GM04504 (cell line): ENCODE results near the gene TLR9.

Source experiments
- DNase-seq: peaks from one replicate; pipeline ENCODE4 v3.0.0-alpha.2; 2012; ENCODE audit warnings: low read depth

TLR9 gene

GRCh38 chr3:52232279-52233107 lies 7.0 kb upstream of the TLR9 start:
- no peak for DNase-seq

DNA sequence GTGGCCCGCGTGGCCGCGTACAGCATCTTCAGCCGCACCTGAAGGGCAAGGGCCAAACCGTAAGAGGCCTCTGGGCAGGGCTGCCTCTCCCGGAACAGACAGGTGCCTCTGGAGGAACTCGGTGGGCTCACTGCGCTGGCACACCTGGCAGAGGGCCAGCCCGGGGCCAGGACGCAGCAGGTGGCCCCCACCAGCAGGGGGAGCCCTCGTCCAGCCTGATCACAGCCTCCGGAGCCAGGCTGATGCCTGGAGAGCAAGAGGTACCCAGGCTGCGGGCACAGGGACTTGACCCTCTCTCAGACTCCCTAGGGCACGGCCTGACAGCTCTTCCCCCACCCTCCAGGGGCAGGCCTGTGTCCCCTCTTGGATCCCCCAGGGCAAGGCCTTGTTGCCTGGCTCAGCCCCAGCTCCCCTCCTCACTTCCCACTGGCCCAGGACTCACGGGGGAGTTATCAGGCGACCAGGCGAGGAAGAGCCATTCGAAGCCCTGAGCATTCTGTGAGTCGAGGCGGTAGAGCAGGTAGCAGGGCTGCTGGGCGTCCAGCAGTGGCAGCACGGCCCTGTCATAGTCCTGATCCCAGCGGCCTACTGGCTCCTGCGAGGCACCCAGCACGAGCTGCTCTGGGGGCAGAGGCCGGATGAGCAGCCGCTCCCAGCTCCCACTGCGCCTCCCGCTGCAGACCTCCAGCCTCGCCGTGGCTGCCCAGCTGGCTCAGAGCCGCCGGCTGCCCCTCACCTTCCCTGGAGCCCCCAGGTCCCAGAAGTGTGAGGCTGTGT lies 6.2 kb upstream of the TLR9 start:
- no peak for DNase-seq

DNA sequence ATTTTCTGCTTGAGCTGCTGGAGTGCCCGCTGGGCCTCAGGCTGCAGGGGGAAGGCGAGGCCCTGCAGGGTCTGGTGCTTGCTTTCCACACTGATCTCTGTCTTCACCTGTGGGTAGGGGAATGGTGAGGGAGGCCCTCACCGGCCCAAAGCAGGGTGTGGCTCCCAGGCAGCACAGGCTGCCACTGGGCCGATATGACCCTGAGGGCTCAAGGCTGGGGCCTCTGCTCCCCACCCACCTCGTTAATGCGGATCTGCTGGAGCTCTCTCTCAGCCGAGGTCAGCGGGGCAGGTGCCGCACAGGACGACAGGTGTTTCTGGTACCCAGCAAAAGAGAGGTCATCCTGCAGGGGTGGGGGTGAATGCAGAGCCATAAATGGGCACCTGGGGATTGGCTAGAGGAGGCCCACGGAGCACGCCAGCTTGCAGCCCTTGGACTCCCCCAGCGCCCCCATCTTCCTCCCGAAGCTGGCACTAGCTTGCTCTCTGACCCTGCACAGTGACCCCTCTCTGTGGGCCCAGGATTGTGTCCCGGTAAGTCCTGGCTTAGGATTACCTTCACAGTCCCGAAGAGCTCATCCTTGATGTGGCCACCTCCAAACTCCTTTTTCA lies 5.5 kb upstream of the TLR9 start:
- no peak for DNase-seq

GRCh38 chr3:52230461-52230860 lies 5.0 kb upstream of the TLR9 start:
- DNase-seq = no peak

DNA sequence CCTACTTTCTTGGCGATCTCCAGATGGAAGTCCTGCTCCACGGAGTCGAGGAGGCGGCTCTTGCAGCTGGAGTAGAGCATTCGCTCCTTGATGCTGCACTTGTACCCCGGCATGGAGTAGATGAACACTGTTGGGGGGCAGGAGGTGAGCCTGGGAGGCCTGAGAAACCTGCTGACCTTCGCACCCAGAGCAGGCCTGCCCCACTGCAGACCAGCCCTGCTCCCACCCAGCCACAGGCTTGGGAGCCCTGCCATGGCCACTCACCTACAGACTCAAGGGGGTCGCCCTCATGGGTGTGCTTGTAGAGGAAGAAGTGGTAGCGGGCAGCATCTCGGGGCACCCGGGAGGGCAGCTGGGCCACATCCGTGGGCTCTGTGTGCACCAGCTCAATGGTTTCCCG lies 4.2 kb upstream of the TLR9 start:
- DNase-seq = no peak

- DNase-seq = no peak
These were observed 3.4 kb upstream of the TLR9 start for GRCh38 chr3:52228751-52229291.

GRCh38 chr3:52228266-52228665 lies 2.8 kb upstream of the TLR9 start:
- DNase-seq = no peak

- no peak for DNase-seq
These were observed 2.3 kb upstream of the TLR9 start for GRCh38 chr3:52227766-52228165.

GRCh38 chr3:52227117-52227516 lies 1.7 kb upstream of the TLR9 start:
- DNase-seq = no peak

- DNase-seq = no peak
These were observed 878 bp upstream of the TLR9 start for GRCh38 chr3:52226229-52226817.

DNA sequence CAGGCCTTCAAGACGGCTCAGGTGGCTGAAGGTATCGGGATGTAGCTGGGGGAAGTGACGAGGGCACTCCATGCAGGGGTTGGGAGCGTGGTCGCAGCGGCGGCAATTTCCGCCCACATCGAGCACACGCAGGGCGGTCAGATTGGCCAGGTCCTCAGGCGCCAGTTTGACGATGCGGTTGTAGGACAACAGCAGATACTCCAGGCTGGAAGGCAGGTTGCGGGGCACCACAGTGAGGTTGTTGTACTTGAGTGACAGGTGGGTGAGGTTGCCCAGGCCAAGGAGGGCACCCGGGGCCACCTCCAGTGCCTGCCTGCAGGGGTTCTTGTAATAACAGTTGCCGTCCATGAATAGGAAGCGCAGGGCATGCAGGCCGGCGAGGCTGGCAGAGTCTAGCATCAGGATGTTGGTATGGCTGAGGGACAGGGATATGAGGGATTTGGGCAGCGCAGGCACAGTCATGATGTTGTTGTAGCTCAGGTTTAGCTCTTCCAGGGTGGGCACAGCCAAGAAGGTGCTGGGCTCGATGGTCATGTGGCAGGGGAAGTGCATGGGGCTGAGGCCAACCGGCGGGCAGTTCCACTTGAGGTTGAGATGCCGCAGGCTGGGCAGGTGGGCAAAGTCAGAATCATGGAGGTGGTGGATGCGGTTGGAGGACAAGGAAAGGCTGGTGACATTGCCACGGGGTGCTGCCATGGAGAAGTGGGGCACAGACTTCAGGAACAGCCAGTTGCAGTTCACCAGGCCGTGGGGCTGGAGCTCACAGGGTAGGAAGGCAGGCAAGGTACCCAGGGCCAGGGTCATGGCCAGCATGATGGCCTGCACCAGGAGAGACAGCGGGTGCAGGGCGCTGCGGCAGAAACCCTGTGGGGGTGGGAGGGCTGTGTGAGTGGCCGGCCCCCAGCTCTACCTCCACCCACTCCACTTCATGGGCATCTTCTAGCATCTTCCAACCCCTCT lies 1.7 kb downstream of the TLR9 start:
- no peak for DNase-seq

- DNase-seq = no peak
These were observed 2.9 kb downstream of the TLR9 start for GRCh38 chr3:52222319-52223221.

DNA sequence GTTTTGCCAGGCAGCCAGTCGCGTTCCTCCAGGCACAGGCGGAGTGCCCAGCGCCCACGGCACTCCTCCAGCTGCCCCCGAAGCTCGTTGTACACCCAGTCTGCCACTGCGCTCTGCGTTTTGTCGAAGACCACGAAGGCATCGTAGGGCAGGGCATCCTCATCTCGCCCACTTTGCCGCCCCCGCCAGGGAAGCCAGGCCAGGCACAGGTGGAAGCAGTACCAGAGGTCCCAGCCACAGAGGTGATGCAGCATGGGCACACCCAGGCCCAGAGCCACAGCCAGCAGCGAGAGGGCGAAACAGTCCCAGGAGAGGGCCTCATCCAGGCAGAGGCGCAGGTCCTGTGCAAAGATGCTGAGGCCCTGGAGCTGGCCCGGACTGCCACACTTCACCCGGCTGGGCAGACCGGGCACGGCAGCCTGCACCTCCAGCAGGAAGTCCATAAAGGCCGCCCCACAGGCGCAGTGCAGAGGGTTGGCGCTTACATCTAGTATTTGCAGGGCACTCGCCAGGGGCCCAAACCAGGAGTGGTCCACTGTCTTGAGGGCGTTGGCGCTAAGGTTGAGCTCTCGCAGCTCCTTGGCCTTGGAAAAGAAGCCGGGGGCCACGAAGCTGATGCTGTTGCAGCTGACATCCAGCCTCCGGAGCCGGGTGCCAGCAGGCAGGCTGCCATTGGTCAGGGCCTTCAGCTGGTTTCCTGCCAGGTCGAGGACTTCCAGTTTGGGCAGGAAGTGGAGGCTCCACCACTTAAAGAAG lies 3.7 kb downstream of the TLR9 start:
- no peak for DNase-seq

- no peak for DNase-seq
These were observed 4.3 kb downstream of the TLR9 start for GRCh38 chr3:52221141-52221562.

GRCh38 chr3:52220380-52221026 lies 4.9 kb downstream of the TLR9 start:
- no peak for DNase-seq

GRCh38 chr3:52218937-52219650 lies 6.4 kb downstream of the TLR9 start:
- no peak for DNase-seq

- no peak for DNase-seq
These were observed 7.0 kb downstream of the TLR9 start for GRCh38 chr3:52218454-52218853.

GRCh38 chr3:52218026-52218425 lies 7.4 kb downstream of the TLR9 start:
- DNase-seq = no peak
